ENCODE measurements around the gene ACD.

The ACD gene

DNA sequence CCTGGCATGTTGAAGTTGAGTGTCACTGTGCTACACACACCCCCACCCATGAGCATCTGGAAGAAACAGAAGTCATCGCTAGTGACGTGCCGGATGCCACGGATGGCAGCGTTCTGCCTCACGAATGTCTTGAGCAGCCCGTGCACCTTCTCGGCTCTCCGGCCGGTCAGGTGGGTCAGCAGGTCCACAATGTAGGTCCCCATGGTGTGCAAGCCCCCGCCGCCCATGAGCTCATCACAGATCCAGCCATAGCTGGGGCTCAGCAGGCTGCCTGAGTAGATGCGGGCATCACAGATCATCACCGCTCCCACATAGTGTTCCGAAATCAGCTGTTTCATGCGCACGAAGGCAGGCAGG is 15.5 kb upstream of the ACD start:
- no peak for DNase-seq

DNA sequence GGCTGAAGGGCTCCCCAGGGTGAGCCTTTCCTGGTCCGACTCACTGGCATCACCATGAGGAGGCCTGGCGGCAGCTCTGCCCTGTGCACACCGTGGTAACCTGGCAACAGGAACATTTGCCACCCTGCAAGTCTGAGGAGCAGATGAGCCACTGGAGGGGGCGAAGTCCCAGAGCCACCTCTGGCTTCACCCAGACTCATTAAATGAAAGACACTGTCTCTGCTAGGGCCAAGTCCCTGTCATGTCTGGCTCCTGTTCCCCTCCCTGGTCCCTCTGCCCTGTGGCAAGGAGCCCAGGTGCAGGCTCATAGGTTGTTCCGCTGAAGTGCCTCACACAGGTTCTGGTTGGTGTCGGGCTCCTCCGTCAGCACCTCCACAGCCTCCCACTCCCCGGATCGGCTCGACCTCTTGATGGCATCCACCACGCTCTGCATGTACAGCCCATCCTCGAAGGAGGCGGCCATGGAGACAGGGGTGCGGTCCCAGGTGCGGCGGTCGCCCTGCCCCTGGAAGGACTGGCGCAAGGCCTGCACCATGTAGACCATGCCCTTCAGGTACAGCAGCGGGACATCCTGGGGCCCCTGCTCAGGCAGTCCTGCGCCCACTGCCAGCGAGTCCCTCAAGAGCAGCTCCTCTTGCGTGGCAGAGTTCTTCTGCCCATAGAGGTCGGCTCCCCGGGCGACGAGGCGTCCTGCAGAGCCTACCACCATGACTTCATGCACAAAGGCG is 15.0 kb upstream of the ACD start:
- DNase-seq, result no peak

DNA sequence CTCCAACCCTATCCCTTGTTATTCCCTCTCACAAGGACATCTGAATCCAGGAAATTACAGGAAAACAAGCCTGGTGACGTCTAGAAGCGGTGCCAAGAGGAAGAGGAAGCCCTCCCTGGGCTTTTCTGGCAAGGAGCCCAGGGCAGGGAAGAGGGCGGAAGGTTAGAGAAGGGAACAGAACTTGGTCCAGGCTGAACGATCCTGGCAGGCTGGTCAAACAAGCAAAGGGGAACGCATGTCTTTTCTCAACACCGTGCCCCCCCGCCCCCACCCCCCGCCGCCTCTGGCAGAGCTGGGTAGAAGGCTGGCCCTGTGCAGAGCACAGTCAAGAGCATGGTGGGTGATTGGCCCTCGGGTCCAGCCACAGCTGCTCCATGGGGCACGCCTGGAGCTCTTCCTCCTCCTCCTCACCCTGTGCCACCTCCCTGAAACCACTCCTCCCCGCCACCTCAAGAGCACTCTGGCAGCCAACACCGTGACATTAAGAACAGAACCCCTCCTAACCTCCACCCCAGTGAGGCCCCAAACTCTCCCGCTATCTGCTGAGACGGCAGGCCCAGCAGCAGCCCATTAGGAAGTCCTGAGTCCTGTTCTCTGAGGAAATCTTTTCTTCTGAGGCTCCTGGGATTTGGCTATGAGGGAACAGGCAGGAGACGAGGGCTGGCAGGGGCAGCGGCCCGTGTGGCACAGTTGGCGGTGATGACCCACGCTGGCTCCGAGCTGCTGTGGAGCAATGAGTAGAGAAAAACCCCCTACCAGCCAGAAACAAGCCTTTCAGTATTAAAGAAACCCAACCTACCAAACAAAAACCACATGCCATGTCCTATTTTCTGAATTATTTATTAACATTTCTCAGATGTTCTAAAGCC is 13.9 kb upstream of the ACD start:
- DNase-seq, result no peak

DNA sequence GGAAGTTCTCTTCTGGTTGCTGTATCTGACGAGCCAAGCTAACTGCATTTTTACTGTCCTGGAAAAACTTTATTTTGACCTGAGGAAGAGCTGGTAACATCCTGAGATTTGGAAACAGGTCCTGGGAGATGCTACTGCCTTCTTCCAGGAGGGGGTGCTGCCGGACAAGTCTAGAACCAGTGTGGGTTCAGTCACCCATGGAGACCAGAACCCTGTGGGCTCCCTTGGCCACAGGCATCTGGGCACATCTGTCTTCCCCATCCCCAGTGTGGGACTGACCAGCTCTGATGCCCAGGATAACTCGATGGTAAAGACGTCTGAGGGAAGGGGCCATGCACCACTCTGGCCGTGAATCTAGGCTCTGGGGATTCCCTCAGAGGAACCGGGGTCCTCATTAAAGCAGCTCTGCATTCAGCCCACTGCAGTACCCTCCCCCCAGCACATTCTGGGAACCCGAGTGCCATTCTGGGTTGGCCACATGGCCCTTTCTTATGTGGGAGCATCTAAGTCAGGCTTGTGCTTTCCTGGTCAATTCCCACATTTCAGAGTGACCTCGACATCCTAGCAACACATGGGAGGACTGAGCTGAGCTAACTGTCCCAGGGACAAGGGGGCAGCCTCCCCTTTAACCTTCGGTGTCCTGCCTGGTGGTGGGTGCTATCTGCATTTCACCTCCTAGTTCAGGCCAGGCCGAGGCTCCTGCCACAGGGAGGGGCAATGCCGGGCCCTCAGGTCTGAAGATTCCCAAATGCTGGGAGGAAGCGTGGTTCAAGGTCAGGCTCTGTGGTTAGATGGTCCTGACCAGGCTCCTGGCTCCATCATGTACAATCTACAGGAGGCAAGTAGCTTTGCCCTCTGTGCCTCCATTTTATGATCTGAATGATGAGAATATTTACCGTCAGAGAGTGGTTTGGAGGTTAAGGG is 12.9 kb upstream of the ACD start:
- DNase-seq, result peak; percentile 63

DNA sequence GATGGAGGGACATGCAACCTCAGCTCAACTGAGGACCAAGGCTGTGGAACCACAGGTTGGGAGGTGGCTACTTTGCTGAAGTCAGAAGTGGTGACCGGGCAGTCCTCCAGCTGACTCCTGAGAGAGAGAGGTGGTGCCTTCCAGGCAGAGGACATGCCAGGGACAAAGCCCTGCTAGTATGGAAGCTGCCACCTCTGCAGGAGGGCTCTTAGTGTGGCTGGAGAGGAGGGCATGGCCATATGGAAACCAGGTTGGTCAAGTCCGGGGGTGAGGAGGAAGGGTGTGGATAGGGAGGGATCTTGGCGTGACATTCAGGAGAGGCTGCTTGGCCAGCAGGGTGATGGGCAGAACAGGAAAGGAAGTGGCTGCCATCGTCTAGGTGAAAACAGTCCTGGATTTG is 12.2 kb upstream of the ACD start:
- DNase-seq, result no peak

DNA sequence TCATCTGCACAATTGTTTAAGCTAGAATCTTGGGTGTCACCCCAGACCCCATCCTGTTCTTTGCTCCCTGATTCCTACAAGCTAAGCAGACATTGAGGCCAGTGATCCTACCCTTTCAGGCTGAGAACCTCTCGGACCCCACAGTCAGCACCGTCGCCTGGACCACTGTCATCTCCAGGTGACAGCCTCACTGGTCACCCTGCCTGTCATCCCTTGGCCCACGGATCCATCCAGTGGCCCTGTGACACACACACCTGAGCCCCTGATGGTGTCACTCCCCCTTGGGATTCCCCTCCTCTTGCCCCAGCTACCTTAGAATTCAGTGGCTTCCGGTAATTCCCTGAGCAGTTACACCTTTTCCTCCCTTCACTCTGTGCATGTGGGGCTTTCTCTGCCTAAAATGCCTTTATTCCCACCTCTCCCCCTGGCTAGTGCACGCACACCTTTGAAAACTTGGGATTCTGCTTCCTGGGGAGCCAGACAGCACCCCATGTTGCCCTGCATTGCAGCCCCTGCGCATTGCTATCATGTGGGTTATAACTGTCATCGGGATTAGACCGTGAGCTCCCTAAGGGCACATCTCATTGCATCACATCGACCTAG is 9.5 kb upstream of the ACD start:
- DNase-seq, result no peak

DNA sequence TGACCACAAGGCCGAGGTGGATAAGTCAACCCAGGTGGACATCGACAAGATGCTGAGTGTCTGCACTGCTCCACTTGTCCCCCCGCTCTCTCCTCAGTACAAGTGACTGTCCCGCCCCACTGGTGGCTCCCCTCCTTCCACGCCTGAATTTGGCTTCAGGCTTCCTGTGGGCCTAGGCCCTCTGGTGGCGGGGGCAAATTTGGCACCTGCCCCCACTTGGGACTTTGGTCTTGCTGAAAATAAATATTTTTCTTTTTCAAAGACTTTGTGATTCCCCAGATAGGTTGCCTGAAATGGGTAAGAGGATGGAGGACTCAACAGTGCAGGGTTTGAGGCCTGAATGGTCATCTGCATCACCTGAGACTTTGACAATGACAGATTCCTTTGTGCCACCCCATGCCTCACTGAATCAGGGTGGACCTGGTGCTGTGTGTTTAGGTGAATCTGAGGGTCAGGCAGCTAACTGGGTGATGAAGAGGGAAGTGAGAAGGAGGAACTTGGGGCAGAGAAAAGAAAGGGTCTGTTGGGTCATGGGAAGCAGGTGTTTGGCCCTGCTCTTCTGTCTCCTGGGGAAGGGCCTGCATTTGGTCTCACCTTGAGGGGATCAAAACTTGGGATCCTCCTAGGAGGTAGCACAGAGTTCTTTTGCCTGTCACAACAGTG is 8.6 kb upstream of the ACD start:
- DNase-seq, result no peak

DNA sequence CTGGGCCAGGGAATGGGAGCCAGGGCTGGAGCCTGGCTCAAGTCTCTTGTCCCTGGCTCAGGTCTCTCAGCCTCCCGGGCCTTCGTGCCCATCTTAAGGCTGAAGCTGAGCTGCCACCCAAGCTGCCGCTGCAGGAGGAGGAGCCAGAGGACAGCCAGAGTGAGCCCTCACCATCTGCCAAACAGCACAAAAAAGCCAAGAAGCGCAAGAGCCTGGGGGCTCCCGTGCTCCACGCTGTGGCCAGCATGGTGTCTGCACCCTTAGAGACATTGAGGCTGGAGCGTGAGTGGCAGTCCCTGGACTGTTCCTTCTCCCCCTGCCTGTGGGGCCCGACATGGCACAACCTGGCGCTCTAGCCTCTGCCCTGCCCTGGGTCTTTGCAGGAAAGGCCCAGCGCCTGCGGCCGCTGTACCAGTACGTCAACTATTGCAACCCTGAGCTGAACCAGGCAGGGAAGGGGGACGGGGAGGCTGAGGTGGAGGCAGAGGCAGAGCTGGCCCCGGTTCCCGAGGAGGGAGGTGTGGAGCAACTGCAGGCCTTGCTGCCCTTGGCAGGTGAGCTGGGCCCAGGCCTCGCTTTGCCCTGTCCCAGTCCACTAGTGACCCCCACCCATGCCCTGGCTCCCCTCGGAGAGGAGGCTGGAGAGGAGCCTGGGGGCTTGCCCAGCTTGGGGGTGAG is 7.9 kb upstream of the ACD start:
- DNase-seq, result peak; percentile 90

DNA sequence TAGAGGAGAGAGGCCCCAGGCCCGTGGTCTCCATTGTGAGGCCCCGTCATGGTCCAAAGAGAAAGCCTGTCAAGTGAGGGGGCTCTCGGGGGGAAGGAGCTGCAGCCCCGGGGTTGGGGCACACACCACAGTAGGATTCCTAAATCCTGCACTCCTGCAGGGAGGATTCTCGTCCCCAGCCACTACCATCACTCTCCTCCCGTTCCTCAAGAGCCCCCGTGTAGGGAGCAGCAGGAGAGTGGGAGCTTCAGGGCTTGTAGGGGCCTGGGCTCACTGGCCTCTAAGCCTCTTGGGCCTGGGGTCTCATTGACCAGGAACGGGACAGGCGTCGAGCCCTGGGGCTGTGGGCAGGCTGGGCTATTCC is 7.4 kb upstream of the ACD start:
- no peak for DNase-seq

DNA sequence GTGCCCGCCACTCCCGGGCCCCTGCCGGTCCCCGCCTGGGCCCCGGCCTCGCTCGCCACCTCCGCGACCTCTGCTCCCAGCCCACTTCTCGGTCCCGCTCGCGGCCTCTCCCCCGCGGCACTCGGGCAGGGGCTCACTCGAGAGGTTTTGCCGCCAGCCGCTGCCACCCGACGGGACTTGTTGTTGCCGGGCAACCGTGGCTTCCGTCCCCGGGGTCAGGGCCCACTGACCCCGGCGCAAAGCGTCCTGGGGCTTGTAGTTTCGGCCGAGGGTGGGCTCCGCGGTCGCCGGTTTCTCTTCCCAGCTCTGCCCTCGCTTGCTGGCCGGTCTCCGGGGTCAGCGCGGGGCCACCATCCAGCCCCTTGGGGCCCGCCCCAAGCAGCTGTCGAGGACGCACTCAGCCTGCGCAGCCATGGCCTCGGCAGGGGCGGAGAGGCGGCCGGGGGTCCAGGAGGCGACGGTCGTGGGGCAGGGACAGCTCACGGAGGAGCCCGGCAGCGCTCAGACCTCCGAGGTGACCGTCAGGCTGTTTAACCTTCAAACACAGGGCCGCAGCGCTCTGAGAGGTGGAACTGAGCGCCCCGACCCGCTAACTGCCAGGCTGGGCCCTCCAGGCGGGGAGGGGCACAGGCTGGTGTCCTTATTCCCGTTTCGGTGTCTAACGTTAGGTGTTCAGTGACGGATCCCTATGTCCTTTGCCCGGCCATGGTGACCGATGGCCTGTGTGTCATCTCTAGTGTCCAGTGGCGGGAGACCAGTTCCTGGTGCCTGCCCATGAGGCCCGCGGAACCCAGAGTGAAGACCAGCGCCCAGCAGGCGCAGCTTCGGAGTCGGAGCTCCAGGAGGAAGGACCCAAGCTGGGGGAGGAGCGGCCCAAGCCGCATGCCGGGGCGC is 6.7 kb upstream of the ACD start, which contains the start of the genes C16orf86 and ENKD1:
Gene C16orf86 (plus strand): TSS at position 256 of the 894 bp plus-strand sequence. CDS start 157 bp downstream, at position 413.
Gene ENKD1 (minus strand): TSS at position 192 of the 894 bp plus-strand sequence. CDS start 308 bp downstream, outside the sequence.
- DNase-seq, result peak; percentile 89

DNA sequence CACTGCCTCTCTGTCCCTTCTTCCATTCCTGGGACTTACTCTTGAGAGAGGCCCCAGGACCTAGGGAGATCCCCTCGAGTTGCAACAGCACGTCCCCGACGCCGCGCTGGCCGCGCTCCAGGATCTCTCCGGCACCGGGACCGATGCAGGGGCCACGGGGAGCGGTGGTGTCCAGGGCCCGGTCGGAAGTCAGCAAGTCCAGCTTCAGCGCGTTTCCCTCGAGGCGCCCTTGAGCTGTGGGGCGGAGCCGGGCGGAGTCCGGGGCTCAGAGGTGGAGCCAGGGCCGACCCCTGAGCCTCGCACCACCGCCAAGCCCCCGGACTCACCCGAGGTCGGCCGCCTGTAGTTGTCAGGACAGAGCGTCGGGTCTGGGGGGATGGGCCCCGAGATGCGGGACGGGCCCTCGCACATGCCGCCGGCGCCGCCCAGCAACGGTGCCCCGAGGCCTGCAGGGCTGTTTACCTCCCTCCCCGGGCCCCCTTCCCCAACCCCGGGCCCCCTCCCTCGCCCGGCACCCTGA is 6.0 kb upstream of the ACD start:
- DNase-seq, result no peak

DNA sequence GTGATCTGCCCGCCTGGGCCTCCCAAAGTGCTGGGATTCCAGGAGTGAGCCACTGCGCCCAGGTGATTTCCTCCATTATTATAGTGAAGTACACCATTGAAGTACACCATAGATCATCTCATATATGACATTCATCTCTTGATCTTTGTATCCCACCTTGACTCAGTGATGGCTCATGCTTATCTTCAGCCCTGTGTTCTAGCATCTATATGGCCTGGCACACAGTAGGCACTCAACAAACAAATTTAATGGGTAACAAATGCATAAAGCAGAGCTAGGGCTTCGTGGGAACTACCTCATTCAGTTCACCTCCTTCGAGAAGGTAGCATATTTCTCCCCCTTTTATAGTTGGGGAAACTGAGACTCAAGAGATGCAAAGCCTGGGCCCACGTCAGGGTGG is 5.5 kb upstream of the ACD start:
- DNase-seq, result no peak

DNA sequence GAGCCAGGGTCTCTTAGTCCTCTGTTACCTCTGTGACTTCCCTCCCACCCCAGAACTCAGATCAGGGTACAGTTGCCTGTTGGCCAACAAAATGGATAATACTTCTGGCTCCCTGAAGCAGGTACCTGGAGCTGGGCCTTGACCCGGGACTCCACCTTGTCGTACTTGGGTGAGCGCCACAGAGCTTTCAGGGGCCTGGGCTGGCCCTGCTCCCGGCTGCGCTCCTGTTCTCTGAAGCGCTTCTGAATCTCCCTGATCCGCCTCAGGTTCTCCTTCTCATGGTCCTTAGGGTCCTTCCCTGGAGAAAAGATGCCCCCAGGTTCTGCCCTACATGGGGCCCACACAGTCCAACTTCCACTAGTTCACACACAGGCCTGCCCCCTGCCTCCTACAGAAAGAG is 4.8 kb upstream of the ACD start:
- no peak for DNase-seq

DNA sequence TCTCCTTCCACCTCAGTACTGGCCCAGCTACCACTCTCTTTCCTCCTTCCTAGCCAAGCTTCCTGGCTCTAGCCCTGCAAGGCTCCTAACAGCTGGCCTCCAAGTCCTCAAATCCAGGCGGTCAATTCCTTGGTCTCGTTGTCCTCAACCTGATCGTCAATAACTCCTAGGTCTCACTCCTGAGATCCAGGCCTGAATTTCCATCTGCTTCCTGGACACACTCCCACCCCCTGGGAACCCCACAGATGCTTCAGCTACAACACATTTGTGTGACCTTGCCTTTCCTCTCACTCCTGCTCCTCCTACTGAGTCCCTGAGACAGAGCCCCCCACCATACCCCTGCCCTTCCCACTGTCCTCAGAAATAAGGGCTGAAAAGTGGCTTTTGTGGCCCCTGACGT is 4.2 kb upstream of the ACD start:
- no peak for DNase-seq

DNA sequence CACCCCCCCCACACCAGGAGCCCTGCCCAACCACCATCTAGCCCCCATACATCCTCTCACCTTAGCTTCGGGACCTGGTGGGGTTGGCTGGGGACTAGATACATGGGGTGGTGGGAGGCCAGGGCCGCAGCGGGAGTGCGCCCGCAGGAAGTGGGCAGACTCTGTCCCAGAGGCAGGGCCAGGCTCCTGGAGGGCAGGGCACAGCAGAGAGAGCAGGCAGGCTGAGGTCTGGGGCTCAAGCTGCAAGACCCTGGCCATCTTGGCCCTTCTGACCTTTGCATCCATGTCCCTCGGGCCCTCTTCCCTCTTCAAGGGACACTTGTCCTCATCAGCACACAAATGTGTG is 3.8 kb upstream of the ACD start:
- no peak for DNase-seq

DNA sequence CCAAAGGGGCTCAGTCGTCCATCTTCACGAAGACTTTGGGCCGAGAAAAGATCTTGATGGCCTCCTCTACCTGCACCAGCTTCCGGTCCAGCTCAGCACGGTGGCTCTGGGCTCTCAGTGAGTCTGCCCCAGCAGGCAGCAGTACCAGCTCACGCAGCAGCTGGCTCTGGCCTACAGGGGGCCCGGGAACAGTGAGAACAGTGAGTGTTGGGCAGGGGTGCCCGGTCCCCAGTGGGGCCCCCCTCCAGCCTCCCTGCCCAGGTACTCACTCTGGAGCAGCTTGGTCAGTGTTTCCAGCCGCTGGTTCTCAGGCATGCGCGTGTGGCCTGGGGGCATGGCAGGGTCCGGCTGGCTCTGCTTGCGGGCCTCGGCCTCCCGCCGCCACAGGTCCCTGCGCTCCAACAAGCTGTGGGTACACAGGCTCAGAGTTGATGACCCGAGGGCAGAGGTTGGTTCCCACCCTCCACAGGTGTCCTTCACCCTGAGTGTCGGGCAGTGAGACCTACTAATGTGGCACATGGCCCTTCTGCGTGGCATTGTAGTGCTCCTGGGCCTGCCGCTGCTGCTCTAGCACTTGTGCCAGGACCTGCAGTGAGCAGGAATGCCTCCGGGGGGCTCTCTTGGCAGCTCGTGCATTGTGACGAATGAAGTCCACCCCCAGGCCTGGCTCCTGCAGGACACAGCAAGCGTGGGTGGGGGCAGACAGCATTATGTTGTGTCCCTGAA is 3.3 kb upstream of the ACD start:
- DNase-seq, result peak; percentile 52

DNA sequence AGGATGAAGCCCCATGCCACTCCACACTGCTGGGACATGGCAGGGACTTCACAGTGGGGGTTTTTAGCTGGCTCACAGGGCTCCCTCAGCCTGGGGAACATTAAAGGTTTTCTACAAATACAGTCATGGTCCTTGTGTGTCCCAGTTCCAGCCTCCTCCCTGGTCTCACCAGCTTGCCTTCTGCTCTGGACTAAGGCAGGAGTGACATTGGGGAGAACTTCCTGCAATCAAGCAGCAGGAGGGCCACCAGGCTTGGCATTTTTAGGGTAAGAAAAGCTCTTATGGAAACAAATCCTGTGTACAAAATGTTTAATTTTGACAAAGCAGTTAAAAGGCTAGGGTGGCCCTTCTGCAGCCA is 2.6 kb upstream of the ACD start:
- no peak for DNase-seq

DNA sequence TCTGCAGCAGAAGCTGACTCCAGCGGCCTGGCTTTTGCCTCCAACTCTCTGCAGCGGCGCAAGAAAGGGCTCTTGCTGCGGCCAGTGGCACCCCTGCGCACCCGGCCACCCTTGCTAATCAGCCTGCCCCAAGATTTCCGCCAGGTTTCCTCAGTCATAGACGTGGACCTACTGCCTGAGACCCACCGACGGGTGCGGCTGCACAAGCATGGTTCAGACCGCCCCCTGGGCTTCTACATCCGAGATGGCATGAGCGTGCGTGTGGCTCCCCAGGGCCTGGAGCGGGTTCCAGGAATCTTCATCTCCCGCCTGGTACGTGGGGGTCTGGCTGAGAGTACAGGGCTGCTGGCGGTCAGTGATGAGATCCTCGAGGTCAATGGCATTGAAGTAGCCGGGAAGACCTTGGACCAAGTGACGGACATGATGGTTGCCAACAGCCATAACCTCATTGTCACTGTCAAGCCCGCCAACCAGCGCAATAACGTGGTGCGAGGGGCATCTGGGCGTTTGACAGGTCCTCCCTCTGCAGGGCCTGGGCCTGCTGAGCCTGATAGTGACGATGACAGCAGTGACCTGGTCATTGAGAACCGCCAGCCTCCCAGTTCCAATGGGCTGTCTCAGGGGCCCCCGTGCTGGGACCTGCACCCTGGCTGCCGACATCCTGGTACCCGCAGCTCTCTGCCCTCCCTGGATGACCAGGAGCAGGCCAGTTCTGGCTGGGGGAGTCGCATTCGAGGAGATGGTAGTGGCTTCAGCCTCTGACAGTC is 2.0 kb upstream of the ACD start:
- no peak for DNase-seq
